Natural killer cell (primary cell): ENCODE results near the gene CDK11A. TPM values are rescaled to one million over a fixed set of nuclear protein-coding genes. Genes with fewer than 3 reads are reported as not detected.
A peak's percentile ranks its signal among the peaks of the same experiment; 100 is the strongest.
"Not testable (repeated sequence)": the region's sequence is repeated elsewhere in the genome, so short reads cannot be mapped to it uniquely, and the experiment has no call there.

Source experiments
- ATAC-seq, 3 donors: fragments of 150-1000 bp in 2 of 3; fragments of 200-7000 bp in 1 of 3; cut with Tn5 transposase; 1 replicate in 1 of 3; 2 replicates in 2 of 3; pipeline ENCODE4 v1.10.0; 2021; ENCODE audit warnings: mild to moderate bottlenecking in 2 of 3, moderate library complexity in 2 of 3
- DNase-seq, 2 donors: peaks; one replicate each; pipeline versions ENCODE4 v3.0.0 to v3.0.0-alpha.2; 2013 to 2021; ENCODE audit warnings: mixed read lengths in 1 of 2
- H3K27ac ChIP-seq: one replicate; pipeline ENCODE4 v1.5.1; 2013; ENCODE audit warnings: mild to moderate bottlenecking, low read length
- H3K27me3 ChIP-seq: one replicate; pipeline ENCODE4 v1.6.1; 2013; ENCODE audit warnings: low read length; ENCODE audit not compliant: control insufficient read depth, insufficient read depth
- H3K36me3 ChIP-seq: one replicate; pipeline ENCODE4 v1.6.1; 2013; ENCODE audit warnings: low read length; ENCODE audit not compliant: control insufficient read depth, insufficient read depth
- H3K4me1 ChIP-seq: one replicate; pipeline ENCODE4 v1.6.1; 2013; ENCODE audit warnings: low read length; ENCODE audit not compliant: control insufficient read depth, insufficient read depth
- H3K4me3 ChIP-seq: one replicate; pipeline ENCODE4 v1.5.1; 2013; ENCODE audit warnings: low read length
- H3K9me3 ChIP-seq: one replicate; pipeline ENCODE4 v1.6.1; 2013; ENCODE audit warnings: low read length; ENCODE audit not compliant: control insufficient read depth, insufficient read depth
- H3K27ac Mint-ChIP-seq, 2 donors: one replicate each; pipeline ENCODE4 v1.8.0; 2022; ENCODE audit warnings: mild to moderate bottlenecking in 2 of 2, mixed read lengths in 2 of 2, moderate library complexity in 1 of 2
- H3K27me3 Mint-ChIP-seq, 2 donors: one replicate each; pipeline ENCODE4 v1.8.0; 2022; ENCODE audit warnings: low read depth in 2 of 2, mixed read lengths in 2 of 2
- H3K36me3 Mint-ChIP-seq: one replicate; pipeline ENCODE4 v1.8.0; 2022; ENCODE audit warnings: mixed read lengths
- H3K4me1 Mint-ChIP-seq, 2 donors: one replicate each; pipeline ENCODE4 v1.8.0; 2022; ENCODE audit warnings: mixed read lengths in 2 of 2
- H3K4me3 Mint-ChIP-seq: one replicate; pipeline ENCODE4 v1.8.0; 2022; ENCODE audit warnings: mild to moderate bottlenecking, moderate library complexity, mixed read lengths
- H3K9me3 Mint-ChIP-seq, 2 donors: one replicate each; pipeline ENCODE4 v1.8.0; 2022; ENCODE audit warnings: mixed read lengths in 2 of 2
- WGBS: methylation state at CpG from one replicate; pipeline ENCODE4 v1.1.7; 2013; ENCODE audit warnings: missing lambda C conversion rate; ENCODE audit not compliant: insufficient coverage; 5-methylcytosine and 5-hydroxymethylcytosine counted together
- intact Hi-C: fragments of 100-400 bp; cut with micrococcal nuclease; formaldehyde crosslinking; loops from one replicate; pipeline ENCODE4 v1.14.2; 2022
- total RNA-seq, 4 donors: library from RNA; stranded (reverse); fragments of 120-200 nt in 1 of 4; gene quantifications; one replicate each; pipeline versions ENCODE4 v1.2.3 to v1.2.4, GENCODE V29; 2013 to 2022

CDK11A gene
- total RNA-seq, 3 donors from 2014 or later (not counting 1 experiment from before 2014, with no cell fraction given) = 191 to 242 (median 216) TPM

DNA sequence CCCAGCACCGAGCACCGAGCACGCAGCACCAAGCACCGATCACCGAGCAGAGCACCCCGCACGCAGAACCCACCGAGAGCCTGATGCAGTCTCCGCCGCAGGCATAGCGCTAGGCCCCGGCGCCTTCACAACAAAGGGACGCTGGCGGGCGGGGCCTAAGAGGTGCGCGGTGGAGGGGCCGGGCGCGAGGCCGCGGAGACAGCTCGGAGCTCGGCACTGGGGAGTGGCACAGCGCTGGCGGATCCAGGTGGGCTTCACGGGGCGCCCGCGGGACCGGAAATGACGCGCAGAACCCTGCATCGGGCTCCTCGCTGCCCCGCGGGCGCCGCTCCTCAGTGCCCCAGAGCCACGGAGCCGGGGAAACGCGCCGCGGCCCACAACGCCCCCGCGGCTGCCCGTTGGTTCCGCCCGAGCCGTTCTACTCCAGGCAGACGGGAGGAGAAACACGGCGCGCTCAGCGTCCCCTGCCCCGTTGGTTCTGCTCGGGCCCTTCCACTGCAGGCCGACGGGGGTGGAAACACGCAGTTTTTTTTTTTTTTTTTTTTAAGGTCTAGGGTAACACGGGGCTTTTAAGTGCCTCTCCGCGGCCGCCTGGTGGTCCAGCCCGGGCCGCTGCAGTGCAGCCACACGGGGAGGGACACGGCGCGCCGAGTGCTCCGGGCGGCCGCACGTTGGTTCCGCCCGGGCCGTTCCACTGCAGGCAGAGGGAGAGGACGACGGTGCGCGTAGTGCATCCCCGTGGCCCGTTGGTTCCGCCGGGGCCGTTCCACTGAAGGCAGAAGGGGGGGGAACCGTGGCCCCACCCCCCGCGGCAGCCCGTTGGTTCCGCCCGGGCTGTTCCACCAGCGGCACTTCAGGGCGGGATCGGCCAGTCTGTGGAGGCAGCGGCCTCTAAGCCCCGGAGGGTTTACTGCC, 21.8 kb upstream of the CDK11A start:
- Mint-ChIP-seq H3K4me3 (peak overlapping the region; percentile 58), H3K27ac (peak overlapping the region; percentile 54 to 88)
- not testable (repeated sequence) for H3K27me3 ChIP-seq, H3K9me3 Mint-ChIP-seq, H3K36me3 Mint-ChIP-seq, H3K4me1 ChIP-seq, H3K9me3 ChIP-seq, H3K4me1 Mint-ChIP-seq, H3K27me3 Mint-ChIP-seq, H3K36me3 ChIP-seq
- intact Hi-C loops = loop anchor here (10.0 kb wide), 1 partner anchor 51 kb away; the partner anchor contains the start of gene SLC35E2B
- H3K27ac ChIP-seq = peak overlapping the region; percentile 93
- WGBS = under 1% methylated on average over 40 of the region's 101 CpGs
- peak overlapping the region; percentile 39 for H3K4me3 ChIP-seq
- peak; percentile 68 to 92 (median 74) for ATAC-seq
- peak; percentile 86 to 87 for DNase-seq

DNA sequence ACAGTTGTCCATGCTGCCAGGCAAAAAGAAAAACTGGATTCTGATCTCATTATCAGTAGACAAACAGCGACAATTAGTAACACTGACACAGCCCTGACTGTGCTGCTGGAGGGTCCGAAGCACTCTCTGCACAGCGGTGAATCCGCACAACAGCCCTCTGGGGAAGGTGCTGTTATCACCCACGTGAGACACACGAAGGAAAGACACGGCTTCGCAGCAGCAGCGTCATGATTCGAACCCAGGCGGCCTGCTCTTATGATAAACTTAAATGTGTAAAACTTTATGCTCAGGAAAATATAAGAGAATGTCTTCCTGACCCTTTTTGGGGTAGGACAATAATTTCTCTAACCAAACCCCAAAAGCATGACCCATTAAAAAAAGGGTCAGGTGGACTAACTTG, 18.4 kb upstream of the CDK11A start:
- intact Hi-C loops = loop anchor here (10.0 kb wide), 1 partner anchor 48 kb away; the partner anchor contains the start of gene SLC35E2B
- H3K27ac Mint-ChIP-seq = peak overlapping the region in 1 of 2 donors; percentile 24
- H3K9me3 Mint-ChIP-seq, H3K4me1 Mint-ChIP-seq, H3K4me3 ChIP-seq, H3K27ac ChIP-seq, H3K27me3 ChIP-seq, H3K36me3 ChIP-seq, H3K27me3 Mint-ChIP-seq, H3K4me1 ChIP-seq, H3K9me3 ChIP-seq, H3K4me3 Mint-ChIP-seq, DNase-seq, H3K36me3 Mint-ChIP-seq, ATAC-seq: not testable (repeated sequence)
- 85% methylated on average over 10 of the region's 11 CpGs for WGBS

DNA sequence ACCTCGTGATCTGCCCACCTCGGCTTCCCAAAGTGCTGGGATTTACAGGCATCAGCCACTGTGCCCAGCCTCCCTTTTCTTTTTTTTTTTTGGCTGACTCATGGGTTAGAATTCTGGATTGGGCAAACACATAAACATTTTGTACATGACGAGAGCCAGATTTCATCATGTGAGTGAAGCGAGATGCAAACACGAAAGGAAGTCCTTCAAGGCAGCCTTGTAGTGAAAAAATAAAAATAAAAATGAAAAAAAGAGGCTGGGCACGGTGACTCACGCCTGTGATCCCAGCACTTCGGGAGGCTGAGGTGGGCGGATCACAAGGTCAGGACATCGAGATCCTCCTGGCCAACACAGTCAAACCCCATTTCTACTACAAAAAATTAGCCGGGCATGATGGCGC, 16.9 kb upstream of the CDK11A start:
- H3K36me3 ChIP-seq, DNase-seq, H3K4me3 Mint-ChIP-seq, H3K4me1 Mint-ChIP-seq, H3K4me3 ChIP-seq, H3K36me3 Mint-ChIP-seq, H3K27ac Mint-ChIP-seq, H3K9me3 ChIP-seq, H3K27me3 Mint-ChIP-seq, ATAC-seq, H3K27ac ChIP-seq, H3K9me3 Mint-ChIP-seq, H3K4me1 ChIP-seq, H3K27me3 ChIP-seq: not testable (repeated sequence)
- intact Hi-C loops = loop anchor here (10.0 kb wide), 1 partner anchor 46 kb away; the partner anchor contains the start of gene SLC35E2B
- 93% methylated on average over 11 of the region's 12 CpGs for WGBS

DNA sequence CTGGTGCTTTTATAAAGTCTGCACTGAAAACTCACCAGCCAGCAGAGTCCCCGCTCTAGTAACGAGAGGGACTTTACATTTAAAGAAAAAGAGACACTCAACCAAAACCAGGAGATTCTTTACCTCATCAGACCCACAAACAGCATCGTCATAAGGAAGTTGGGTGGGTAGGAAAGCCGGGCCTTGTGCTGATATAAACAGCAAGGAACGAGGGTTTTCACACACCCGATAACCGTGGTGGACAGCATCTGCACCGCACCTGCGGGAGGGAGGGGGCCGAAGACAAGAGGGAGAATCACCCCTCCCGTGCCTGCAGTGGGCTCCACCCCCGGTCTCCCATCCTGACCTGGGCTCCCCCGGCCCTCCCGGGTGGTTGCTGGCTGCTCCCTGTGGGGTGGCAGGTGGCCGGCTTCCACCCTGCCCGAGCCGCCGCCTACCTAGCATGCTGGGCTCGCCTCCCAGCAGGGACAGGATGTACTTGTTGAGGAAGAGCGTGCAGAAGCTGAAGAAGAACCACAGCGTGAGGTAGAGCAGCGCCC, 14.7 kb upstream of the CDK11A start:
- ATAC-seq = peak in 1 of 3 donors; percentile 42
- H3K36me3 ChIP-seq, H3K36me3 Mint-ChIP-seq, DNase-seq, H3K9me3 ChIP-seq, intact Hi-C loops, H3K4me3 Mint-ChIP-seq, H3K4me1 ChIP-seq, H3K27ac ChIP-seq, H3K9me3 Mint-ChIP-seq, H3K27me3 ChIP-seq, H3K27ac Mint-ChIP-seq, H3K27me3 Mint-ChIP-seq, H3K4me3 ChIP-seq, H3K4me1 Mint-ChIP-seq: not testable (repeated sequence)
- WGBS = 75% methylated on average over 4 of the region's 22 CpGs

DNA sequence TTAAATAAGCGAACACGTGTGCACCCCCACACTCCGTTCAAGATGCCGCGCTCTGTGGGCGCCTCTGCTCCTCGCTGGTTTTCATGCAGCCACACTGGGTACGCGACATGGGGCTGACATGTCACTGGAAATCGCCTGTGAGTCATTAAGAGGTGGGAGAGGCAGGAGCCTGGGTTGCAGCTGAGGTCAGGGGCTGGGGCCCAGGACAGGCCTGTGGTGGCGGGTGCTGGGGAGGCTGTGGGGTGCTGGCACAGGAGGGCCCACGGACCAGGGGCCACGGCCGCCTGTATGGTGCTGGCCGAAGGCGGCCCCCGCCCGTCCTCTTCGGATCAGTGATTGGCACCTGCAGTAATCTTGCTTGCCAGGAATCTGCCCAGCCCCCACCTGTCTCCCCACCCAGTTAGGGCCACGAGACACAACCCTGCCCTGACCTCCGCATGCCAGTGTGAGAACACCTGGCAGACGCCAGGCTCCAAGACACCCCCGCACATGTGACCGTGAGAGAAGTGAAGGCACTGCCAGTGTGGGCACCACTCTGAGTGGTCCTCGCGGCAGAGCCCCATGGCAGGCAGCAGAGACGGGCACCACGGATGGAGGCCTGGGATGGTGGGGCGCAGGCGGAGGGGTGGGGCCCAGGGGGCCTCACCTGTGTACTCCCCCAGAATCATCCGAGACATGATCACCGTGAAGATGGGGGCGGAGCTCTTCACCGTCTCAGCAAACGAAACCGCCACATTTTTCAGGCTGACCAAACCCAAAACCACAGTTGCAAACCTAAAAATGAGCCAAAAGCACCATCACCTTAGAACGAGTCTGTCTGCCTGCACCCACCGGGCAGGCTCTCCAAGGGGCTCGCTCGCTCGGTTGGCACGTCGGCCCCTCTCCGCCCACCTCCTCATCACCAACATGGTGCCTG, 13.8 kb upstream of the CDK11A start:
- H3K27me3 ChIP-seq, H3K4me1 Mint-ChIP-seq, intact Hi-C loops, H3K36me3 Mint-ChIP-seq, DNase-seq, H3K9me3 ChIP-seq, H3K27ac ChIP-seq, H3K4me3 ChIP-seq, H3K27ac Mint-ChIP-seq, H3K36me3 ChIP-seq, H3K9me3 Mint-ChIP-seq, H3K4me3 Mint-ChIP-seq, H3K4me1 ChIP-seq, H3K27me3 Mint-ChIP-seq: not testable (repeated sequence)
- 96% methylated on average over 15 of the region's 44 CpGs for WGBS
- peak in 1 of 3 donors; percentile 24 for ATAC-seq
